ENCODE results near the gene LIPG.

GRCh38 chr18:49547701-49548100 is 14.2 kb upstream of the LIPG start:
- TF ChIP-seq PATZ1 (CRISPR knock-in tag; IDR thresholded peaks at IDR 0.05; ENCODE audit: borderline replicate concordance) (no peak), ZFP3 (CRISPR knock-in tag; IDR thresholded peaks at IDR 0.05) (no peak), TOX (CRISPR knock-in tag; IDR thresholded peaks at IDR 0.05; ENCODE audit: borderline replicate concordance) (no peak), ZC3H10 (CRISPR knock-in tag; IDR thresholded peaks at IDR 0.05) (no peak), BACH2 (CRISPR knock-in tag; IDR thresholded peaks at IDR 0.05; ENCODE audit: borderline replicate concordance) (no peak), CREB5 (CRISPR knock-in tag; IDR thresholded peaks at IDR 0.05; ENCODE audit: low read depth) (no peak), RARB (CRISPR knock-in tag; IDR thresholded peaks at IDR 0.05) (no peak), ISL1 (CRISPR knock-in tag; IDR thresholded peaks at IDR 0.05) (no peak), TSHZ2 (CRISPR knock-in tag; IDR thresholded peaks at IDR 0.05) (no peak), CSRNP3 (CRISPR knock-in tag; IDR thresholded peaks at IDR 0.05) (no peak), GLIS3 (CRISPR knock-in tag; IDR thresholded peaks at IDR 0.05) (no peak), ESRRG (CRISPR knock-in tag; IDR thresholded peaks at IDR 0.05) (no peak)

Data from SK-N-SH treated with all-trans-retinoic acid at 6 μM for 48 hours (cell line).